GM21515 (cell line): ENCODE results near the gene STK4.
"Not testable (repeated sequence)": the region's sequence is repeated elsewhere in the genome, so short reads cannot be mapped to it uniquely, and the experiment has no call there.

ENCODE experiments used
- ATAC-seq: cut with Tn5 transposase; IDR thresholded peaks from one replicate; pipeline ENCODE4 v1.9.1; 2021; ENCODE audit not compliant: unreplicated experiment

STK4 gene

DNA sequence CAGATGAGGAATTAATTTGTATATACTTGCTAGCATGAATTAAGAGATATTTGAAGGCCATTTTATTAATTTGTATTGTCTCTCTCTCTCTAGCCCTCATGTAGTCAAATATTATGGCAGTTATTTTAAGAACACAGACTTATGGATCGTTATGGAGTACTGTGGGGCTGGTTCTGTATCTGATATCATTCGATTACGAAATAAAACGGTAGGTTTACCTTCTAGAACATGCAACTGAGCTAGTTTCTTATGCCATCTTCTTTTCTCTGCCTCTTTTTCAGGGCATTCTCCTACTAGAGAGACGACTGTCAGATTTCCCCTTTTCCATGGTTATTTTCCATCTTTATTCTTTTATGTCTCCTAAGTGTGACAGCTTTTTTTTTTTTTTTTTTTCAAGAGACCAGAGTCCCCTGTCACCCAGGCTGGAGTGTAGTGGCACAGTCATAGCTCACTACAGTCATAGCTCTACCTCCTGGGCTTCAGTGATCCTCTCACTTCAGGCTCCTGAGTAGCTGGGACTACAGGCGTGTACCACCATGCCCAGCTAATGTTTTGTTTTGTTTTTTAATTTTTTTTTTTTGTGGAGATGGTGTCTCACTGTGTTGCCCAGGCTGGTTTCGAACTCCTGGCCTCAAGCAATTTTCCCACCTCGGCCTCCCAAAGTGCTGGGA lies 15.6 kb downstream of the STK4 start:
- no peak for ATAC-seq

DNA sequence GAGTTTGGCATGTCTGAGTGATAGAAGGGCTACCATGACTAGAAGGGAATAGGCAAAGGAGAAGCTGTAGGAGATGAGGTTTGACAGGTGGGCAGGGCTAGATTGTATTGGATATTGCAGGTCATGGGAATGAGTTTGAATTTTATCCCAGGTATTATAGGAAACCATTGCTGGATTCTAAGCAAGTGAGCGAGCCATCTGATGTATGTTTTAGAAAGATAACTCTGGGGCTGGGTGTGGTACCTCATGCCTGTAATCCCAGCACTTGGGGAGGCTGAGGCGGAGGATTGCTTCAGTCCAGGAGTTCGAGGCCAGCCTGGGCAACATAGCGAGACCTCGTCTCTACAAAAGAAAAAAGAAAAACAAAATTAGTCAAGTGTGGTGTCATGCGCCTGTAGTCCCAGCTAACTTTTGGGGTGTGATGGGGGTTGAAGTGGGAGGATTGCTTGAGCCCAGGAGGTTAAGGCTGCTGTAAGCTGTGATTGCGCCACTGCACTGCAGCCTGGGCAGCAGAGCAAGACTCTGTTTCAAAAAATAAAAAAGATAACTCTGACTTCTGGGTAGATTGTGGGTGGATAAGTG lies 16.9 kb downstream of the STK4 start:
- ATAC-seq: no peak

DNA sequence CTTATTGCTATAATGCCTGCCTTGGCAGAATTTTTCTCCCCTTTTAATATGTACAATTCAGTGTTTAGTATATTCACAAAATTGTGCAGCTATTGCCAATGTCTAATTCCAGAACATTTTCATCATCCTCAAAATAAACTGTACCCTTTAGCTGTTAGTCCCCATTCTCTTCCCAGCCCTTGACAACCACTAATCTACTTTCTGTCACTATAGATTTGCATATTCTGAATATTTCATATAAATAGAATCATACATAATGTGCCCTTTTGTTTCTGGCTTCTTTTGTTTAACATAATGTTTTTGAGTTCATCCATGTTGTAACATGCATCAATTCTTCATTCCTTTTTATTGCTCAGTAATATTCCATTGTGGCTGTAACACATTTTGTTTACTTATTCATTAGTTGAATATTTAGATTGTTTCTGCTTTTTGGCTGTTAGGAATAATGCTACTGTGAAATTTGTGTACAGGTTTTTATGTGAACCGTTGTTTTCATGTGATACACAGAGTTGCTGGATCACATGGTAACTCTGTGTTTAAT lies 22.4 kb downstream of the STK4 start:
- no peak for ATAC-seq

DNA sequence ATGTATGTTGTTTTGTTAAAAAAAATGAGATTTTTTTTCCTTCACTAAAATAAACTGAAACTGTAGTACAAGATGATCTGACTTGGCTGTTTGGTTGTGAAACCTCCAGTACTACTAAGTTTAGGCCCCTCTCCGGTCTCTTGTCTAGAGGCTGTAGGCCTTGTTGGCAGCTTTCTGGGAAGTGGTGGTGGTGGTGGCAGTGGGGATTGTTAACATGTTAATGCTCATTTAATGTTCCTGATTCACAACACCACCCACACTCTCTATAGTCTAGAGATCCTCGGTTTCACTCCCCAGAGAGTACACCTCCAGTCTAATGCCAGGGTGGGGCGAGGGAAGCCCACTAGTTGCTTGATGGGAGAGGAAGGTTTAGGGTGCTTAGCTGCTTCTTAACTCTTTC lies 24.1 kb downstream of the STK4 start:
- no peak for ATAC-seq

DNA sequence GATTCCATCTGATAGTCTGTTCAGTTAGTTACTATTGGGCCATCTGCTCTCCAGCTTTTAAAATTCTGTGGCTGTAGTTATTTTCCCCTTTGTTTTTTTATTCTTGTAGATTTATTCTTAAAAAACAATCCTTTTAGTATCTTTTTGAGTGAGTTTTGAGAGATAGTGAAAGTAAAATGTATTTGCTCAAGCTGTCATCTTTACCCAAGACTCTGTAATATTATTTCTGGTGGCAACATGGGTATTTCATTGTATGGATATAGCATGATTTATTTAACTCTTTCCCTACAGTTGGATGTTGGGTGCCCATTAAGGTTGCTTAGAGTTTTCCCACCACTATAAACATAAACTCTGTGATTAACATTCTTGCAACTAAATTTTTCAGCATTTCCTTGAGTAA lies 24.6 kb downstream of the STK4 start:
- ATAC-seq: no peak

DNA sequence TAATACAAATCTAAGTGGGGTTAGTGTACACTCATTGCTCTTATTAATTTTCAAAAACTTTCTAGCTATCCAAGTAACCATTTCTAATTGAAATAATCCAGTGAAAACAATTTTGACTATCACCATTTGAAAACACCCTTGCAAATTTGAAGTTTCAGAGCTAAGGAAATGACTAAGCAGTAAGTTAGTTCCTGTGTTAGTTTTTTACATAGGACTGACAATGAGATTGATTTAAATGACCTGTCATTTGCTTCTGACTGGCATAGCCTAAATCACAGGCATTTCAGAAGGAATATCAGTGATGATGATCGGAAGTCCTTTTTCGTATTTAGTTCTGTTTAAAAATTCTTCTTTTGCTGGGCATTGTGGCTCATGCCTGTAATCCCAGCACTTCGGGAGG lies 27.0 kb downstream of the STK4 start:
- ATAC-seq: no peak

DNA sequence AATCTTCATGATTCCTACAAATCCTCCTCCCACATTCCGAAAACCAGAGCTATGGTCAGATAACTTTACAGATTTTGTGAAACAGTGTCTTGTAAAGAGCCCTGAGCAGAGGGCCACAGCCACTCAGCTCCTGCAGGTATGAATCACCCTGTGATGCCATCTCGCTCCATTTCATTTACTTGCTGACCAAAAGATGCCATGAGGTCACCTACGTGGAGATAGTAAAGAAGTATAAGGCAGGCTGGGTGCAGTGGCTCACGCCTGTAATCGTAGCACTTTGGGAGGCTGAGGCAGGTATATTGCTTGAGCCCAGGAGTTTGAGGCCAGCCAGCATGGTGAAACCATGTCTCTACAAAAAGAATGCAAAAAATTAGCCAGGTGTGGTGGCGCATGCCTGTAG lies 30.9 kb downstream of the STK4 start:
- ATAC-seq: no peak

DNA sequence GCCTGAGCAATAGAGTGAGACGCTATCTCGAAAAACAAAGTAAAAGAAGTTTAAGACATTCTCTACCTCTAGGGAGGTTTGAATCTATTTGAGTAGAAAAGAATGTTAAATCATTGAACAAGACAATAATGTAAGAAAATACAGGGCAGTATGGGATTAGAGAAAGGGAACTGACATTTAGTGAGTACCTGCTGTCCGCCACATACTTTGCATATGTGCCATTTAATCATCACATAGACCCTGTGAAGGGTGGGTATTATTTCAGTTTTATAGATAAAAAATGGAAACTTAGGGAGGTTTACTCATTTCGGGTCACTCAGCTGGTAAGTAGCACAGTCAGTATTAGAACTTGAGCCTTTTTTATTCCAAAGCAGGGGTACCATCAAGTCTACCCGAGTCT lies 31.4 kb downstream of the STK4 start:
- ATAC-seq: no peak

DNA sequence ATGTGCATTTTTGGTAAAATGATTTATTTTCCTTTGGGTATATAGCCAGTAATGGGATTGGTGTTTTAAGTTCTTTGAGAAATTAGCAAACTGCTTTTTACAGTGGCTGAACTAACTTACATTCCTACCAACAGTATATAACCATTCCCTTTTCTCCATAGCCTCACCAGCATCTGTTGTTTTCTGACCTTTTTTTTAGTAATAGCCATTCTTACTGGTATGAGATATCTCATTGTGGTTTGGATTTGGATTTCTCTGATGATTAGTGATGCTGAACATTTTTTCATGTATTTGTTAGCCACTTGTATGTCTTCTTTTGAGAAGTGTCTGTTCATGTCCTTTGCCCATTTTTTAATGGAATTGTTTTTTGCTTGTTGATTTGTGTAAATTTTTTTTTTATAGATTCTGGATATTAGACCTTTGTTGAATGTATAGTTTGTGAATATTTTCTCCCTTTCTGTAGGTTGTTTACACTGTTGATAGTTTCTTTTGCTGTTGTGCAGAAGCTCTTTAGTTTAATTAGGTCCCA lies 42.3 kb downstream of the STK4 start:
- no peak for ATAC-seq

DNA sequence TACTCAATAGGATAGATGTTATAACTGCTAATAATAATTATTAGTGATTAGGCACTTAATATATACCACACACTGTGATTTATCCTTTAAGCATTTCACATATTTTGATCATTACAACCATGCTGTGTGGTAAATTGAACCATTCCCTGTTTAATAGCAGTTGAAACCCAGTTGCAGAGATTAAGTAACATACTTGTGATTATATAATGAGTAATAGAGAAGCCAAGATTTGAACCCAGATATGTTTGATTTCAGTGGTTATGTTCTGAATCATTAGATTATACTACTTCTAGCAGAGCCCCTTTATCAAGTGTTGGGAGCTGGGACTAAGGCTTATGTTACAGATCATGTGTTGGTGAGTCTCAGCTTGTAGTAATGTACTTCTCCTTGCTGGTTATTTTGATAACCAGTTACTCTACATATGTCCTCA lies 44.1 kb downstream of the STK4 start:
- no peak for ATAC-seq

DNA sequence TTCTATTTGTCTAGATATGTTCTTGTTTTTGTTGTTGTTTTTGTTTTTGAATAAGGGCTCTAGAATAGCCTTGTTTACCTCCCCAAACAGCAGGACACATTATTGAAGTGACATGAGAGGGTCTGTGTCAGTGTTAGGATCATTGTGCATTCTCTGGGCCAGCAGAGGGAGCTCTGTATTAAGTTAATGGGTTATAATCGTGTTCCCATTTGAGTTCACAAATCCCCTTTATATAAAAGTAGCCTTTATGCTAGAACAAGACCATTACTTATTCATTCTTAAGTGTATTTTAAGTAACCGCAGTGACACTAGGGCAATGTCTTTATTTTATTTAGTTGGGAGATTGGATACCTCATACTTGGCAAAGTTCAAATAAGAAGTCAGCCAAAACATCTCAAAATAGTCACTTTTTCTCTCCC lies 44.8 kb downstream of the STK4 start:
- no peak for ATAC-seq

DNA sequence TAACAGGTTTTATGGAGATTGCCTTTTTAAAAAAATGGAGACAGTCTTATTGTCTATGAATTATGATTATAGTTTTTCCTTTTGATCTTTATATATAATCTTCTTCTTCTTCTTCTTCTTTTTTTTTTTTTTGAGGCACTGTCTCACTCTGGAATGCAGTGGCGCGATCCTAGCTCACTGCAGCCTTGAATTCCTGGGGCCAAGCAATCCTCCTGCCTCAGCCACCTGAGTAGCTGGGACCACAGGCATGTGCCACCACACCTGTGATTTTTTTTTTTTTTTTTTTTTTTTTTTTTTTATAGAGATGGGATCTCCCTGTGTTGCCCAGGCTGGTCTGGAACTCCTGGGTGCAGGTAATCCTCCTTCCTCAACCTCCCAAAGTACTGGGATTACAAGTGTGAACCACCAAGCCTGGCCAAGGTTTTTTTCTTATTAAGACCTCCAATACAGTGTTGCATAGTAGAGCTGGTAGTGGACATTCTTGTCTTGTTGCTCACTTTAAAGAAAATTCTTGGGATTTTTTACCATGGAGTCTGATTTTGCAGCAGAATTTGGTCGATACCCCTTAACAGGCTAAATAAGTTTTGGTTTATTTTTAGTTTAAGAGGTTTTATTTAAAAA lies 46.5 kb downstream of the STK4 start:
- no peak for ATAC-seq

DNA sequence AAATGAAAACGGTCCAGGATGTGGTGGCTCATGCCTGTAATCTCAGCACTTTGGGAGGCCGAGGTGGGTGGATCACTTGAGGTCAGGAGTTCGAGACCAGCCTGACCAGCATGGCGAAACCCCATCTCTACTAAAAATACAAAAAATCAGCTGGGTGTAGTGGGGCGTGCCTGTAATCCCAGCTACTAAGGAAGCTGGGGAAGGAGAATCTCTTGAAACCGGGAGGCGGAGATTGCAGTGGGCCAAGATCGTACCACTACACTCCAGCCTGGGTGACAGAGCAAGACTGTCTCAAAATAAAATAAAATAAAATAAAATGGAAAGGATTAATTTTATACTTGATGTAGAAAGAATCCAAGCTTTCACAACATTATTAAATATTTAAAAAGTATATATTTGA lies 47.8 kb downstream of the STK4 start:
- not testable (repeated sequence) for ATAC-seq

DNA sequence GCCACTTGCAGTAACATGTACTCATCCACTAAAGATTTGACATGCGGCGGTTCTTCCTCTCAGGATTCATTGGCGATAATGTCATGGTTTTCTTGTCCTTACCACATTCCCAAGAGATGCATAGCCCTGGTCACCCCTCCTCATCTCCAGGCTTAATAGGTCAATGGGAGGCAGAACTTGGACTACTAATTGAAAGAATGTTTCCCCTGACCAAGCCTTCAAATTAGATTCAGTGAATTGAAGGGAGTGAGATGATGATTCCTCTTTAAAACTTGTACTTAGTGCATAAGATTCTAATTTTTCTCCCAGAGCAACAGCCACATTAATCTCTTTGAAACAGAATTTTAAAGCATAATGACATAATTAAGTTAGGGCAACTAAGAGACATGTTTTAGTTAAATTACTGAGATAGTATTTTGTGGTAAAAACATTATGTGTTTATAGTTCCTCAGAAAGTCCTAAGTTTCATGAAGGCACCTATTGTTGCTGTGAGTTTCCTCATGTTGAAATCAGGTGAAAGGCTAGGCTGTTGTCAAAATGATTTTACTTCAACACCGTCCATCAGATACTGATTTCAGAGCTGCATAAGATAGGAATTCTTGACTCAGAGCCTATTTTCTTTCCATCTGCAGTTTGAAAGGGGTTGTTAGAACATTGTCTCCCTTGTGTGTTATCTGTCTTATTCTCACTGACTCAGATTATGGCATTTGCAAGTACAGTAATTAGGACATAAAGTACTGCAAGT lies 48.5 kb downstream of the STK4 start:
- no peak for ATAC-seq

DNA sequence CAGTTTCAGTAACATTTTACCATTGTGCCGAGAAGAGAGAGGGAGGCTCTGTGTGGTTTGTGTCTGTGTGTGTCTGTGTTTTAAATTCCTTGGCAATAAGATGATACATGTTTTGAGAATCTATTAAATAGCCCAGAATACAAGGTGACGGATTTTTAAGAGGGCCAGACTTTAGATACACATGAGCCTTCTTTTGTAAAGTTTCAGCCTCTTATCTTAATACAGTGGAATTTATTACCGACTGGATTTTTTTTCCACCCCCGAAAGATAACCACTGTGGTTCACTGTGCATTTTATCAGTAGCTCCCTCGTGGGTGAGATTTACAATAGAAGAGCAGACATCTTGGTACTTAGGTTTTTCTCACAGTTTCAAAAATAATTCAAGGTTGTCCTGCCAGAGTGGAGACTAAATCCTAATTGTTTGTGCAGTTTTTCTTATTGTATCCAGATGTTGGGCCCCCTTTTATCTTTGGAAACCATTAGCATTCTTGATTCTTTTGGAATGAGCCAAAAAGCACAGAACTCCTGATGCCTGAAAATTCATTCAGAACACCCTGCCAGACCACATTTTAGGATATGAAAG lies 49.9 kb downstream of the STK4 start:
- no peak for ATAC-seq

DNA sequence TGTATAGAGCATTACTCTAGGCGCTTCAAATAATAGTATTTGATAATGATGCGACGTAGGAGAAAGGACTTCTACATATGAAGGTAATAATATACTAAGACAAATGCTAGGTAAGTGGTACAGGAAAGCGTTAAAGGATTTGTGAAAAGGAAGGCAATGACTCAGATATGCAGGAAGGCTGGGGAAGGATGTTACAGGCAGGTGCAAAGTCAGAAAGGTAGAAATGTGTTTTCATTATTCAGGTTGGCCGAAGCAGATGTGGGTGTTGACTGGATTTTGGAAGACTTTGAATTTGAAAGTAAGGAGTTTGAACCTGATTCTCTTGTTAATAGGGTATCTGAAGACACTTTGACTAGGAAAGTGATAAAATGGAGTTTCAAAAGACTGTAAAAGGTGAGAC lies 51.0 kb downstream of the STK4 start:
- no peak for ATAC-seq

DNA sequence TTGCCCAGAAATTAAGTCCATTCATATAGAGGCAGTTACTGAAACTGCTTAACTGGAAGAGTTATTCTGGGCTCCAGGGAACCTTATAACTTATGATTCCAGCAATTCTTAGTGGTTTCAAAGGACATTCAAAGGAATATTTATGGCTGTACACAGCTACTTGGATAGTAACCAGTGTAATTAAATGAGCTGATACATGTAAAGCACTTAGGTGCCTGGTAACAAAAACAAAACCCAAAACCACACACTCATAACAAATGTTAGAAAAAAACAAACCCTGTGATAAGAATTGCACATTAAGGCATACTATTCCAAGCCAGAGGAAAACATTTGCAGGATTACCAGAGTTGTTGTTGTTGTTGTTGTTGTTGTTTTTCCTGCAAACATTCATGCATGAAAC lies 51.5 kb downstream of the STK4 start:
- ATAC-seq: no peak

DNA sequence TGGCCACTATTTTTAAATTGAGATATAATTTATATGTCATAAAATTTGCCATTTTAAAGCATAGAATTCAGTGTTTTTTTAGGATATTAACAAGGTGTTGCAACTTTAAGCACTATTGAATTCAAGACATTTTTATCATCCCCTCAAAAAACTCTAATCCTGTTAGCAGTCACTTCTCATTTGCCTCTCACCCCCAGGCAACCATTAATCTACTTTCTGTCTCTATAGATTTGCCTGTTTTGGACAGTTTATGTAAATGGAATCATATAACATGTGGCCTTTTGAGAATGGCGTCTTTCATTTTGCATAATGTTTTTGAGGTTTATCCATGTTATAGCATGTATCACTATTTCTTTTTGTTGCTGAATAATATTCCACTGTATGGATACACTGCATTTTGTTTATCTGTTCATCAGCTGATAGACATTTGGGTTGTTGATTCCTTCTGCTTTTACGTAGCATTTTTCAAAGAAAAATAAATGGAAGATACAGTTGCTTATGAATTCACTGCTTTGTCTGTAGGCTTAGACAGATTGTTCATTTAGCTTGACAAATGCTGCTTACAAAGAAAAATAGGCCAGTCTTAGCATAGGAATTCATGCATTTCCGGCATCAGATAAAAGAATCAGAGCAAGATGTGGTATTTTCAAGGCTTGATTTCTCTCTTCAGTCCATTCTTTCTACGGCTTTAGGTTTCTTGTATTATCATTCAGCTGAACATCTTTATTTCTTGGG lies 52.9 kb downstream of the STK4 start:
- ATAC-seq: no peak

DNA sequence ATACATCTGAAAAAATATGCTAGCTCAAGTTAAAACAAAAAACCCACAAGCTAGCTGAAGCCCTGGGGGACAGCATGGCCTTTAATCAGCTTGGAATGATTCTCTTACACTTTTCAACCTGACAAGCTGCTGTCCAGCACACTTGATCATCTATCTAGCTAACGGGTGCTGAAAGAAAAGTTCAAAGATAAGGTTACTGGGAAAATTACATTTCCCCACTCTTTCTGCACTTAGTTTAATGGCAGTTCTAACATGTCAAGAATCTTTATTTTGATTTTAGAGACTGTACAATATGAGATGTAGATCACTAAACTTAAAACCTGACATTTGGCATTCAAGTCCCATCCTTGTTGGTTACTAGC lies 53.4 kb downstream of the STK4 start:
- no peak for ATAC-seq

DNA sequence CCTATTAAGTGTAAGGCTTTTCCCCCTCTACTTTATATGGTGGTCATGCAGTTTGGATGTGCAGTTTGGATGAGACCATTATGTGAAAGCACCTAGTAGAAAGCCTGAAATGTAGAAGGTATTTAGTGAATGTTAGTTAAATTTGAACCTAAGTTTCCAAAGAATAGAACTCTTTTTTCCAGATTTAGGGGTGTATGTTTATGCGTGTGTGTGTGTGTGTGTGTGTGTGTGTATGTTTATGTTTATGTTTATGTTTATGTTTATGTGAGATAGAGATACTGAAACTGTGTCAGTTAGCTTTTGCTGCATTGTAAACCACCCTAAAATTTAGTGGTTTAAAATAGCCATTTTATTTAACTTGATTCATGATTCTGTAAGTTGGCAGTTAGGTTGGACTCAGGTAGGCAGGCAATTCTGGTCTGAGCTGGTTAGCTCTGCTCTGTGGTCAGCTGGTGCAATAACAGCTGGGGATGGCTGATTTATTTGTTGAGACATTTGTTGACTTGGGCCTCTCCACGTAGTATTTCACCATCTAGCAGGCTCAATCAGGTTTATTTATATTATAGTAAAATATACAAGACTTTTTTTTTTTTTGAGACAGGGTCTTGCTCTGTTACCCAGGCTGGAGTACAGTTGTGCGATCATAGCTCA lies 54.0 kb downstream of the STK4 start:
- ATAC-seq: no peak
